HG03064 (cell line): ENCODE results near the gene ICAM5.
"Not testable (repeated sequence)": the region's sequence is repeated elsewhere in the genome, so short reads cannot be mapped to it uniquely, and the experiment has no call there.

ENCODE experiments used
- ATAC-seq: cut with Tn5 transposase; IDR thresholded peaks from one replicate; pipeline ENCODE4 v1.9.1; 2021; ENCODE audit warnings: low read depth; ENCODE audit not compliant: unreplicated experiment

ICAM5 gene, protein sequence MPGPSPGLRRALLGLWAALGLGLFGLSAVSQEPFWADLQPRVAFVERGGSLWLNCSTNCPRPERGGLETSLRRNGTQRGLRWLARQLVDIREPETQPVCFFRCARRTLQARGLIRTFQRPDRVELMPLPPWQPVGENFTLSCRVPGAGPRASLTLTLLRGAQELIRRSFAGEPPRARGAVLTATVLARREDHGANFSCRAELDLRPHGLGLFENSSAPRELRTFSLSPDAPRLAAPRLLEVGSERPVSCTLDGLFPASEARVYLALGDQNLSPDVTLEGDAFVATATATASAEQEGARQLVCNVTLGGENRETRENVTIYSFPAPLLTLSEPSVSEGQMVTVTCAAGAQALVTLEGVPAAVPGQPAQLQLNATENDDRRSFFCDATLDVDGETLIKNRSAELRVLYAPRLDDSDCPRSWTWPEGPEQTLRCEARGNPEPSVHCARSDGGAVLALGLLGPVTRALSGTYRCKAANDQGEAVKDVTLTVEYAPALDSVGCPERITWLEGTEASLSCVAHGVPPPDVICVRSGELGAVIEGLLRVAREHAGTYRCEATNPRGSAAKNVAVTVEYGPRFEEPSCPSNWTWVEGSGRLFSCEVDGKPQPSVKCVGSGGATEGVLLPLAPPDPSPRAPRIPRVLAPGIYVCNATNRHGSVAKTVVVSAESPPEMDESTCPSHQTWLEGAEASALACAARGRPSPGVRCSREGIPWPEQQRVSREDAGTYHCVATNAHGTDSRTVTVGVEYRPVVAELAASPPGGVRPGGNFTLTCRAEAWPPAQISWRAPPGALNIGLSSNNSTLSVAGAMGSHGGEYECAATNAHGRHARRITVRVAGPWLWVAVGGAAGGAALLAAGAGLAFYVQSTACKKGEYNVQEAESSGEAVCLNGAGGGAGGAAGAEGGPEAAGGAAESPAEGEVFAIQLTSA

DNA sequence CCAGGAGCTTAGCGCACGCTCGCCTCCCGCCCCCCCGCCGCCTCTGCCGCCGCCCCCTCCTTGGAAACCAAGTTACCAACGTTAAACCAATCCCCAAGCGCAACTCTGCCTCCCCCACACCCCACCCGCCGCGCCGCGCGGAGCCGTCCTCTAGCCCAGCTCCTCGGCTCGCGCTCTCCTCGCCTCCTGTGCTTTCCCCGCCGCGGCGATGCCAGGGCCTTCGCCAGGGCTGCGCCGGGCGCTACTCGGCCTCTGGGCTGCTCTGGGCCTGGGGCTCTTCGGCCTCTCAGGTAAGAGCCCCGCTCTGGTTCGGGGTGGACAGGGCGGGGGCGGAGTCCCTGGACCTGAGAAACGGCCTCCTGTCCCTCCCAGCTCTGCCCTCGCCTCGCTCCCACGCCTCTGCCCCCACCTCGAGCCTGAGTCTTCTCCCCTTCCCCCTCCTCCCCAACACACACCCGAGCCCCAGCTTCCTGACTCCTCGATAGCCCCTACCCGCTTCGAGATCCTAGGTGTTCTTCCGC, at the start of gene ICAM5:
Gene ICAM5, plus strand, starts transcription at position 117 of the 521 bp plus-strand sequence. Its CDS starts 92 bp downstream, at position 209.
- no peak for ATAC-seq

DNA sequence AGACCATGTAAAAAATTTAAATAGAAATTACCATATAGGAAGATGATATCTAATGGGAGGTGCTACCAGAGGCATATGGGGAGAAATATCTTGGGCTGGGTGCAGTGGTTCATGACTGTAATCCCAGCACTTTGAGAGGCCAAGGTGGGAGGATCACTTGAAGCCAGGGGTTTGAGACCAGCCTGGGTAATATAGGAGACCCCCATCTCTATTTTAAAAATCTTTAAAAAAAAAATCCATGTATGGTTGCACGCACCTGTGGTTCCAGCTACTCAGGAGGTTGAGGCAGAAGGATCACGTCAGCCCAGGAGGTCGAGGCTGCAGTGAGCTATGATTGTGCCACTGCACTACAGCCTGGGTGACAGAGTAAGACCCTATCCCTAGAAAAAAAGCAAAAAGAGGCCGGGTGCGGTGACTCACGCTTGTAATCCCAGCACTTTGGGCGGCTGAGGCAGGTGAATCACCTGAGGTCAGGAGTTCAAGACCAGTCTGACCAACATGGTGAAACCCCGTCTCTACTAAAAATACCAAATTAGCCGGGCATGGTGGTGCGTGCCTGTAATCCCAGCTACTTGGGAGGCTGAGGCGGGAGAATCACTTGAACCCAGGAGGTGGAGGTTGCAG, 47.8 kb upstream of the ICAM5 start:
- not testable (repeated sequence) for ATAC-seq

DNA sequence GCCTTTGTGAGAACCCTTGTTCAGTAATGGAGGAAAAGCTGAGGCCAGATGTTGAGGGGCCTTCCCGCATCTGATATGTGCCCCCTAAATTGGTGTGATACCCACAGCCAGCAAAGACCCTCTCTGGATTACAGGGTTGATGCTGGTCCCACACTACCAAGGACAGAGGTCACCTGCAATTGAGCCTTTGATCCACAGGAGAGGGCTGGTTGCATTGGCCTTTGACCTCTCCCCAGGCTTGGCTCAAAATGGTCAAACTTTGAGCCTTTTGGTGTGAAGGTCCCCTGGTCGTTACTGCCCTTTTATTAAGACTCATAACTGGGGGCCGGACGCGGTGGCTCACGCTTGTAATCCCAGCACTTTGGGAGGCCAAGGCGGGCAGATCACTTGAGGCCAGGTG, 46.1 kb upstream of the ICAM5 start:
- no peak for ATAC-seq

DNA sequence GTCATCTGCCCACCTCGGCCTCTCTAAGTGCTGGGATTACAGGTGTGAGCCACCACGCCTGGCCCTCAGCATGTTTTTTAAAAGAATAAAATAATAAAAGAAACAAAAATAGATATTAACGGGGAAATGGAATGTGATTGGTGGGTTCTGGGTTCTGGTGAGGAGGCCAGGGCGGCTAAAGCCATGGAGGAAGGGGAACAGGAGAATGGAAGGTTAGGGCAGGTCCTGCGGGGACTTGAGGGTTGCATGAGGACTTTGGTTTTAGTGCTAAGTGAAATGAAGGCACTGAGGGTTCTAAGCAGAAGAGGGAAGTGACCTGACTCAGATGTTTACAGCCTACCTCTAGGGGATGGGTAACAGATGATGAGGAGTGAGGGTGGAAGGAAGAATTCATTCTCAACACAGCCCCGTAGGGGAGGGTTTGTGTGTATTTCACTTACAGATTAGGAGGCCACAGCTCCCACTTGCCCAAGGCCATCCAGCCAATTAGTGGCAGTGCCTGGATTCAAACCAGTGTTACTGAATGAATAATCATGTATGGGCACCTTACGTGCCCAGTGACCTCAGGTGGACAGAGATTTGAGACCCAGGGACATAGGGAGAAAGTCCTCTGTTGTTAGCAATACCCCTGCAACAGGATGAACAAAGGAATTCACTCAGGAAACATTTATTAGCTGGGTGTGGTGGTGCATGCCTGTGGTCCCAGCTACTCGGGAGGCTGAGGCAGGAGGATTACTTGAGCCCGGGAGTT, 44.4 kb upstream of the ICAM5 start:
- no peak for ATAC-seq

DNA sequence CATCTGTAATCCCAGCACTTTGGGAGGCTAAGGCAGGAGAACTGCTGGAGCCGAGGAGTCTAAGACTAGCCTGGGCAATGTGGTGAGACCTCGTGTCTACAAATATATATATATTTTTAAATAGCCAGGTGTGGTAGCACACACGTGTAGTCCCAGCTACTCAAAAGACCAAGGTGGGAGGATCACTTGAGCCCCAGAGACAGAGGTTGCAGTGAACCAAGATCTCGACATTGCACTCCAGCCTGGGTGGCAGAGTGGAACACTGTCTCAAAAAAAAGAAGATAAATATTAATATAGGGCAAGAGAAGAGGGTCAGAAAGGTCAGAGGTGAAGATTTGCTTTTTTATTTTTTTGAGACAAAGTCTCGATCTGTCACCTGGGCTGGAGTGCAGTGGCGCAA, 43.2 kb upstream of the ICAM5 start:
- ATAC-seq: no peak

DNA sequence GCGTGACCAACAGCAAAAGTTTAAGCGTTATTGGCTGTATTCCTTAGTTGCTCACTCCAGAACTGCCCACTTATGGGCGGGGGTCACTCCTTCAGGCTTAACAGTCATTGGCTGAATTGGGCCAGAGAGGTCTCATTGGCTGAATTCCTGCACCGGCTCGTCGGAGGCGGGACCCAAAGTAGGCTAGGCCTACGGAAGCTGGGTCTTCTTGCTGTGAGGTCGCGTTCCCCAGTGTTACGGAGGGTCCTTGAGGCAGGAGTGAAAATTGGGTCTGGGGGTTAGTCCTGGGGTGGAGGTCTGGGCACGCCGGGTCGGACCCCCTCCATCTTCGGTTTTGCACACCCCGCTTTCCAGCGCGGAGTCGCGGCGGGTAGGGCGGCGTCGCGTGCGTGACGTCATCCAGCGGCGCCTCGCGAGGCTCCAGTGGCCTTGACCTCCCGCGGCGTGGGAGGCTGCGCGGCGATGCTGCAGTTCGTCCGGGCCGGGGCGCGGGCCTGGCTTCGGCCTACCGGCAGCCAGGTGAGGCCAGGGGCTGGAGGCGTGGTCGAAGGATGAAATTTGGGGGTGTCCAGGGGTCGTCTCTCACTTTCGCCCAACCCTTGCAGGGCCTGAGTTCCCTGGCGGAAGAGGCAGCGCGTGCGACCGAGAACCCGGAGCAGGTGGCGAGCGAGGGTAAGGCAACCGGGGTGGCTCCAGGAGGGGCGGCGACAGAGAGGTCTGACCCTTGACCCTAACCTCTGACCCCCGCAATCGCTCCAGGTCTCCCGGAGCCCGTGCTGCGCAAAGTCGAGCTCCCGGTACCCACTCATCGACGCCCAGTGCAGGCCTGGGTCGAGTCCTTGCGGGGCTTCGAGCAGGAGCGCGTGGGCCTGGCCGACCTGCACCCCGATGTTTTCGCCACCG, 37.7 kb upstream of the ICAM5 start, which contains the start of gene MRPL4:
Gene MRPL4, plus strand, starts transcription at position 423 of the 903 bp plus-strand sequence. Its CDS starts 40 bp downstream, at position 463.
- peak; percentile 64 for ATAC-seq

DNA sequence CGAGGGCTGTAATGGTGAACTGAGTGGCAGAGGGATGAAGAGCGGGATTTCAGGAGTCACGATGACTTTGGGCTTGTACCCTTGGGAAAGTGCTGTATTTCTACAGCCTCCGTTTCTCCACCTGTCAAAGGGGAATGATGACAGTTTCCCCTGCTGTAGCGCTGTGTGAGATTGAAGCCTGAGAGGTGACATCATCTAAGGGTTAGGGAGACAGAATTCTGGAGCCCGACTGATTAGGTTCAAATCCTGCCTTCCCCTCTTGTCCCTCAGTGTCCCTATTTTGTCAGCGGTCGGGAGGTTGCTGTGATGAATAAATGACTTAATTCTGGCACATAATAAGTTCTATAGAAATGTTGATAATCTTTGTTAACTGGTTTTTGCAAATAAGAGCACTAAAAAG, 37.0 kb upstream of the ICAM5 start:
- no peak for ATAC-seq

DNA sequence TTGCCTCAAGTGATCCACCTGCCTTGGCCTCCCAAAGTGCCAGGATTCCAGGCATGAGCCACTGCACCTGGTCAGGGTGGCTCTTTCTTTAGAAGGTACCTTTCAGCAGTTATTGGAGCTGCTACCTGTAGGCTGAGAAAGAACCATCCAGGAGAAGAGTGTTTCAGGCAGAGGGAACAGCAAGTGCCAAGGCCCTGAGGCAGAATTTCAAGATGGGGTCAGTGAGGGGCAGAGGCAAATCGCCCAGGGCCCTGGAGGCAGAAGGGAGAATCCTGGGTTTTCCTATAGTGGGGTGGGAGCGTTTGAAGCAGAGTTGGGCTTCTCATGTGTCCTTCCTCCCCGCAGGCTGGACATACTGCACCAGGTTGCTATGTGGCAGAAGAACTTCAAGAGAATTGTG, 35.5 kb upstream of the ICAM5 start:
- ATAC-seq: no peak

DNA sequence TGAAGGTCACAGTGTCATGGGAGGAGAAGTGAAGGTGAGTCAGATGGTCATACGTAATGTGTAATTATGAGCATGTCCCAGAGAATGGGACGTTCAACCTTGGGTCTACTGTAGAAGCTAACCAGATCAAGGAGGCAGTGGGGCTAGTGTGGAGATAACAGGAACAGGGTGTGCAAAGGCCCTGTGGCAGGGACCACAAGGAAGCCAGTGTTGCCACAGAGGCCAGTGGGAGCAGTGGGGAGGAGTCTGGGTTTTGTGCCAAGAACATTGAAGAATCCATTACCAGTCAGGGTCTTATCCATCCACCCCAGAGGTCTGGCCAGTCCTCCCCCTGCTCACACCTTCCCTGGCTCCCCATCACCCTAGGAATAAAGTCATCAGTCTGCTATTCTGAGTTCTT, 34.4 kb upstream of the ICAM5 start:
- no peak for ATAC-seq

DNA sequence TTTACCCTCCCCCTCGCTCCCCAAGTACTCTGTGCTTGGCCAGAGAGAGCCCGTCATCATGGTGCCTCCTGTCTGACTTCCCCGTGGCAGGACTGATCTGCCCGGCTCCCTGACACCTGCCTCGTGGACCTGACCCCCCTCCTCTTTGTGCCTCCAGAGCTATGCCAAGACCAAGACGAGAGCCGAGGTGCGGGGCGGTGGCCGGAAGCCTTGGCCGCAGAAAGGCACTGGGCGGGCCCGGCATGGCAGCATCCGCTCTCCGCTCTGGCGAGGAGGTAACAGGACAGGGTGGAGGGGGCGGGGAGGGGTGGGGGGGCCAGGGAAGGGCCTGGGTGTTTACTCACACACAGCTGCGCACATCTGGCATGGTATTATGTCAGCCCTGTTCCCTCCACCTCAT, 33.2 kb upstream of the ICAM5 start:
- no peak for ATAC-seq

DNA sequence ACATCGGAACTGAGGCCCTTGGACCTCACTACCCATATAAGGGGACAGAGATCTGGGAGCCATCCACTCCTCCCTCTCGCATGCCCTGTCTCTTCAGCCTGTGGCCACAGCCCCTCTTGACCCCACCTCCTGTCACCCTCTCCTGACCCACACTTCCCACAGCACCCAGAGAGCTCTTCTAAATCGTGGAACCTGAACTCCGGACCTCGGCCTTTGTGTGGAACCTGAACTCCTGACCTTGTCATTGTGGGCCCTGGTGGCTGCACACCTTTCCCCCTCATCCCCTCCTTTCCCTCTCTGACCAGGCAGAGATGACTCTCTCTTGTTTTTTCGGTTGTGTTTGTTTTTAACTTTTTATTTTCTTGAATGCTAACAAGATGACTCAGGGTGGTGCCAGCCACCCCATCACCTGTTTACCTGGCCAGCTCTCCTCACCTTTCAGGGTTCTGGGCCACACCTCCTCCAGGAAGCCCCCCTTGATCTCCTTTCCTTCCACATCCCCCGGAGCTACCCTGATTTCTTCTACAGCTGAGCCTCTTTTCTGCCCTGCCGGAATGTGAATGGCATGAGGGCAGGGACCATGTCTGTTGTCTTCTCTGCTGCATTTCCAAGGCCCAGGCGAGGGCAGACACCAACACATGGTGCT, 32.7 kb upstream of the ICAM5 start:
- ATAC-seq: no peak

DNA sequence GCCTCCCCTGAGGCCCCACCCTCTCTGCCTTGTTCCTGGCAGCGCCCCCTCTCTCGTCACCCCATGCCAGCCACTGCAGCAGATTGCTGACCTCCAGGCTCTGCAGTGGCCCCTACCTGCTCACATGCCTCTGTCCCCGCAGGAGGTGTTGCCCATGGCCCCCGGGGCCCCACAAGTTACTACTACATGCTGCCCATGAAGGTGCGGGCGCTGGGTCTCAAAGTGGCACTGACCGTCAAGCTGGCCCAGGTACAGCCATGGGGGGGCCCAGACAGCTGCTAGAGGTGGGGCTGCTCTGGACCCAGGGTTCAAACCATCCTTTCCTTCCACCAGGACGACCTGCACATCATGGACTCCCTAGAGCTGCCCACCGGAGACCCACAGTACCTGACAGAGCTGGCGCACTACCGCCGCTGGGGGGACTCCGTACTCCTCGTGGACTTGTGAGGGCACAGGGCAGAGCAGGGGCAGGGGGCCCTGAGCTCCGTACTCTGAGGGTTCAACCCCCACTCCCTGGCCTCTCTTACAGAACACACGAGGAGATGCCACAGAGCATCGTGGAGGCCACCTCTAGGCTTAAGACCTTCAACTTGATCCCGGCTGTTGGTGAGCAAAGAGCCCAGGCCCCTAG, 31.6 kb upstream of the ICAM5 start:
- ATAC-seq: no peak

DNA sequence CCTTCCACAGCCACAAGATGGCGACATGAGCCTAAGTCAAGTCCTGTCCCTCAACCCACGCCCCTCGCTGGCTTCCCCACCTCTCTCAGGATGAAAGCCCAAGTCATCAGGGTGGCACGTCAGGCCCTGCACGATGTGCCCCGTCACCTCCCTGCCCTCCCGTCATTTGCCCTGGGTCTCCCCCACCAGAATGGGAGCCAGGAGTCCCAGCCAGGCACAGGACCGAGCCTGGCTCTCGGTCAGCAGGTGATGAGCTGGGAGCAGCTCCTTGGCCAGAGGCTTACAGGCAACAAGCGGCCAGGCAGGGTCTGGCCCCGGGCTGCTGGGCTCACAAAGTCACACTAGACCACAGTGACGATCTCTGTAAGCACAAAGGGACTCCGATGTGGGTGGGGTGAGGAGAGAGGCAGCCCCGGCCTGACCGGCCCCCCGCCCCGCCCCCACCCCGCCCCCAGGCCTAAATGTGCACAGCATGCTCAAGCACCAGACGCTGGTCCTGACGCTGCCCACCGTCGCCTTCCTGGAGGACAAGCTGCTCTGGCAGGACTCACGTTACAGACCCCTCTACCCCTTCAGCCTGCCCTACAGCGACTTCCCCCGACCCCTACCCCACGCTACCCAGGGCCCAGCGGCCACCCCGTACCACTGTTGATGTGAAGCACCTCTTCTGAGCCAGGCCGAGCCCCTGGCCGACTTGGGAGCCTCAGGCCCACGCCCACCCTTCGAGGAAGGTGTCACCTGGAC, 30.4 kb upstream of the ICAM5 start:
- ATAC-seq: no peak

DNA sequence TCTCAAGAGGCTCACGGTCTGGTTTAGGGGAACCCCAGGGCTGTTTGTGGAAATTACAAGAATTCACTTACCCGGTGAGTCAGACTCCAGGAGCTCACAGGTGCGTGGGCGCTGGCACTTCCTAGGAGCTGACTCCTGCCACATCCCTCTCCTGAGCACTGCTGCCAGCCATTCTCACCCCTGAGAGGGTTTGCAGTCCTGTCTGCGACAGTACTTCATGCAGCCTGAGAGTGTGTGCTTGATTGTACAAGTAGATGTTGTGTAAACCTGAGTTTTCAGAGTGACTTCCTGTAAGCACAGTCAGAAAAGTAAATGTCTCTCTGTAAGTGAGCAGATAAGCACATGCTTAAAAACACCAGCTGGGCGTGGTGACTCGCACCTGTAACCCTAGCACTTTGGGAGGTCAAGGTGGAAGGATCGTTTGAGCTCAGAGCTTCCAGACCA, 29.6 kb upstream of the ICAM5 start:
- no peak for ATAC-seq

DNA sequence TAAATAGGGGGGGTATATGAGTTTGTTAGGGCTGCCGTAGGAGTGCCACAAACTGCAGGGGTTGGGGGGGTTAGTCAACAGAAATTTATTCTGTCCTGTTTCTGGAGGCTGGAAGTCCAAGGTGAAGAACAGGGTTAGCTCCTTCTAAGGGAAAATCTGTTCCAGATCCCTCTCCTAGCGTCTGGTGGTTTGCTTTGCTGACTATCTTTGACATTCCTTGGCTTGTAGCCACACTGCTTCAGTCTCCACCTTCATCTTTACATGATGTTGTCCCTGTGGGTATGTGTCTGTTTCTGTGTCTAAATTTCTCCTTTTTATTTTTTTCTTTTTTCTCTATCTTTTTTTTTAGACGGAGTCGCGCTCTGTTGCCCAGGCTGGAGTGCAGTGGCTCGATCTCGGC, 27.0 kb upstream of the ICAM5 start:
- no peak for ATAC-seq

DNA sequence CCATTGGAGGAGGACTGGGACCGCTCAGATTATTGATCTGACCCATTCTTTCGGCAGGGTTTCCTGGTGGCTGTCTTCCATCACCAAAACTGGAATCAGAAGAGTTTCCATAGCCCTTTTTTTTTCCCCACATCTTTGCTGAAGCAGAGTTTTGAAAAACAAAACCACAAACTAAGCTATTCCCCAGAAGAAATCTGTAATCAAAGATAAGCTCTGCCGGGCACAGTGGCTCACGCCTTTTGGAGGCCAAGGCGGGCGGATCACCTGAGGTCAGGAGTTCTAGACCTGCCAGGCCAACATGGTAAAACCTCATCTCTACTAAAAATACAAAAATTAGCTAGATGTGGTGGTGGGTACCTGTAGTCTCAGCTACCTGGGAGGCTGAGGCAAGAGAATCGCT, 23.0 kb upstream of the ICAM5 start:
- ATAC-seq: no peak

DNA sequence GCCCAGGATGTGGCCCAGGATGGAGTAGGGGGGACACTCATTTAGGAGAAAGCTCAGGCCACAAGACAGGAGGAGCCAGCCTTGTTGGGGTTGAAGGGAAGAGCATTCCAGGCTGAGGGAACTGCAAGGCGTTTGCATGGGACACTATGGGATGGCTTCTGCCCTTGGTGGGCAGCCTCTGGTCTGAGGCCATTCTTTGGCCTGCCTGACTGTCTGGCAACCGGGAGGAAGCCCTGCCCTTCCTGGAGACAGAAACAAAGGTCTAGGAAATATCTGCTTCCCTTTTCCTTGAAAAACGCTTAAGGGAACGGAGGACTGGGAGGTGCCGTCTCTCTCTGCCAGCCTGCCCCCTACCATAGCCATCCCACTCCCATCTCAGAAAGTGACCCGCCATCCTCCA, 21.7 kb upstream of the ICAM5 start:
- no peak for ATAC-seq
